H1 (cell line): ENCODE results near the gene GABRA1.

Source experiments
- JUND ChIP-seq: IDR thresholded peaks from 2 replicates; pipeline ENCODE4 v1.6.1; 2011; ENCODE audit warnings: mild to moderate bottlenecking, improper control_type of control experiment, low read length
- MAX ChIP-seq: IDR thresholded peaks from 2 replicates; pipeline ENCODE4 v1.6.1; 2012; ENCODE audit warnings: inconsistent platforms
- POLR2A ChIP-seq, 2 experiments: IDR thresholded peaks; 1 replicate in 1 of 2; 2 replicates in 1 of 2; pipeline ENCODE4 v1.6.1; 2011; ENCODE audit warnings: low read depth in 2 of 2, low read length in 2 of 2, mild to moderate bottlenecking in 2 of 2; ENCODE audit errors: control extremely low read depth in 1 of 2
- SUZ12 ChIP-seq: fragments of 200-600 bp; sonication (generic); IDR thresholded peaks from 2 replicates; pipeline ENCODE4 v1.6.1; 2012; ENCODE audit warnings: mild to moderate bottlenecking, inconsistent platforms, low read length, moderate library complexity, mixed read lengths
- TEAD4 ChIP-seq: IDR thresholded peaks from 2 replicates; pipeline ENCODE4 v1.6.1; 2012; ENCODE audit warnings: low read depth, low read length, inconsistent platforms, mixed read lengths
- TF ChIP-seq, protein P1 (sequence below), 3 experiments: IDR thresholded peaks; 1 replicate in 2 of 3; 2 replicates in 1 of 3; pipeline versions ENCODE4 v1.5.1 to v1.6.1; 2011; ENCODE audit warnings: low read length in 3 of 3, mild to moderate bottlenecking in 3 of 3, inconsistent platforms in 2 of 3, low read depth in 1 of 3, moderate library complexity in 1 of 3; ENCODE audit not compliant: insufficient read depth in 1 of 3; ENCODE audit errors: control extremely low read depth in 1 of 3

DNA sequence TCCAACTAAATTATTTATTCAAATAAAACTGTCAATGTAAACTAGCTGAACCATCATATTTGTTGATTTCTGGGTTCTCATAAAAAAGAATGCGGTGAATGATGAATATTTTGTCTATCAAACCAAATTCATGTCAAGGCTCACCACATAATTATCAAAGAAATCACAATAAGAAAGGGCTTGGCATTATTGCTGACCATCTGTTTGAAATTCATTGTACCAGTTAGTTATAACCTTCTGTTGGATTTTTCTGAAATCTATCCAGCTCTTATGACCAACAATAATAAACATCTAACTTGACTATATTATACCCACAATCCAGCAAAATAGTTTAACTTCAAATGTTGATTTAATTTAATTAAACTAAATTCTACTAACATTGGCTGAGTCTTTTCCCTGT lies 53.1 kb downstream of the GABRA1 start:
- TF ChIP-seq SUZ12 (no peak), MAX (no peak), TEAD4 (no peak), JUND (no peak), POLR2A (IDR thresholded peaks at IDR 0.05; ENCODE audit: control extremely low read depth in 1 of 2, low read depth in 2 of 2, low read length in 2 of 2) (no peak)
- TF ChIP-seq, protein P1, sequence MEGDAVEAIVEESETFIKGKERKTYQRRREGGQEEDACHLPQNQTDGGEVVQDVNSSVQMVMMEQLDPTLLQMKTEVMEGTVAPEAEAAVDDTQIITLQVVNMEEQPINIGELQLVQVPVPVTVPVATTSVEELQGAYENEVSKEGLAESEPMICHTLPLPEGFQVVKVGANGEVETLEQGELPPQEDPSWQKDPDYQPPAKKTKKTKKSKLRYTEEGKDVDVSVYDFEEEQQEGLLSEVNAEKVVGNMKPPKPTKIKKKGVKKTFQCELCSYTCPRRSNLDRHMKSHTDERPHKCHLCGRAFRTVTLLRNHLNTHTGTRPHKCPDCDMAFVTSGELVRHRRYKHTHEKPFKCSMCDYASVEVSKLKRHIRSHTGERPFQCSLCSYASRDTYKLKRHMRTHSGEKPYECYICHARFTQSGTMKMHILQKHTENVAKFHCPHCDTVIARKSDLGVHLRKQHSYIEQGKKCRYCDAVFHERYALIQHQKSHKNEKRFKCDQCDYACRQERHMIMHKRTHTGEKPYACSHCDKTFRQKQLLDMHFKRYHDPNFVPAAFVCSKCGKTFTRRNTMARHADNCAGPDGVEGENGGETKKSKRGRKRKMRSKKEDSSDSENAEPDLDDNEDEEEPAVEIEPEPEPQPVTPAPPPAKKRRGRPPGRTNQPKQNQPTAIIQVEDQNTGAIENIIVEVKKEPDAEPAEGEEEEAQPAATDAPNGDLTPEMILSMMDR (IDR thresholded peaks at IDR 0.05; ENCODE audit: control extremely low read depth in 1 of 3, insufficient read depth in 1 of 3, low read depth in 1 of 3, low read length in 3 of 3), result no peak
